ENCODE data around the gene CALR3.

Gene CALR3

GRCh38 chr19:16446108-16446723 is 49.8 kb downstream of the CALR3 start:
- Histone ChIP-seq H3K9ac (ENCODE audit: low read depth, low read length, poor library complexity) (no peak overlapping the region), H2BK120ac (ENCODE audit: low read depth, low read length) (no peak overlapping the region), H3K36me3 (replicated peaks in 1 of 2; ENCODE audit: control insufficient read depth in 2 of 2, insufficient read depth in 2 of 2, low read length in 2 of 2) (peaks cover 3 to 8% of the 10 kb centered on the region in 2 donors), H3K14ac (ENCODE audit: low read length) (no peak overlapping the region), H3K79me1 (ENCODE audit: low read depth, low read length) (peaks cover 4% of the 10 kb centered on the region), H2BK12ac (ENCODE audit: low read length) (no peak overlapping the region), H3K23ac (ENCODE audit: low read depth, low read length, poor library complexity) (no peak overlapping the region), H3K18ac (ENCODE audit: low read length) (no peak overlapping the region), H2BK15ac (ENCODE audit: low read length) (no peak overlapping the region), H3K27ac (replicated peaks; ENCODE audit: low read length) (no peak overlapping the region), H3K4me1 (ENCODE audit: control insufficient read depth in 2 of 2, insufficient read depth in 1 of 2, low read depth in 1 of 2, low read length in 2 of 2) (peaks cover 4 to 13% of the 10 kb centered on the region in 2 donors), H4K91ac (ENCODE audit: low read depth, low read length, poor library complexity) (no peak overlapping the region), H3K4me3 (ENCODE audit: low read length in 2 of 2) (peak overlapping the region in 1 of 2 donors; percentile 57), H4K8ac (ENCODE audit: low read depth, low read length) (no peak overlapping the region), H3K27me3 (ENCODE audit: control insufficient read depth in 3 of 3, insufficient read depth in 3 of 3, low read depth in 1 of 3, low read length in 3 of 3) (no peaks in the 10 kb centered on the region), H3K4ac (ENCODE audit: low read length) (no peak overlapping the region), H2BK5ac (ENCODE audit: low read length) (no peak overlapping the region), H3K4me2 (ENCODE audit: insufficient read depth, low read length, poor library complexity, severe bottlenecking) (no peak overlapping the region), H3K9me3 (replicated peaks in 1 of 2; ENCODE audit: control insufficient read depth in 2 of 2, insufficient read depth in 1 of 2, low read depth in 1 of 2, low read length in 2 of 2) (no peaks in the 10 kb centered on the region), H2AFZ (ENCODE audit: low read length) (no peak overlapping the region), H2AK5ac (ENCODE audit: low read depth, low read length) (no peak overlapping the region)
- WGBS, 2 donors (ENCODE audit: extremely low coverage in 2 of 2, insufficient read length in 2 of 2, insufficient replicate concordance in 1 of 2) = no CpG with 5 or more reads among the region's 13 CpGs
- DNase-seq (ENCODE audit: low spot score) = no peak

- Histone ChIP-seq H3K14ac (ENCODE audit: low read length) (peak overlapping the region; percentile 2), H2BK5ac (ENCODE audit: low read length) (no peak overlapping the region), H2AFZ (ENCODE audit: low read length) (no peak overlapping the region), H3K36me3 (replicated peaks in 1 of 2; ENCODE audit: control insufficient read depth in 2 of 2, insufficient read depth in 2 of 2, low read length in 2 of 2) (peaks cover 8 to 14% of the 10 kb centered on the region in 2 donors), H3K79me1 (ENCODE audit: low read depth, low read length) (peaks cover 4% of the 10 kb centered on the region), H3K23ac (ENCODE audit: low read depth, low read length, poor library complexity) (peak overlapping the region; percentile 12), H3K27me3 (ENCODE audit: control insufficient read depth in 3 of 3, insufficient read depth in 3 of 3, low read depth in 1 of 3, low read length in 3 of 3) (no peaks in the 10 kb centered on the region), H3K27ac (replicated peaks; ENCODE audit: low read length) (no peak overlapping the region), H4K91ac (ENCODE audit: low read depth, low read length, poor library complexity) (no peak overlapping the region), H4K8ac (ENCODE audit: low read depth, low read length) (no peak overlapping the region), H3K9me3 (replicated peaks in 1 of 2; ENCODE audit: control insufficient read depth in 2 of 2, insufficient read depth in 1 of 2, low read depth in 1 of 2, low read length in 2 of 2) (no peaks in the 10 kb centered on the region), H2AK5ac (ENCODE audit: low read depth, low read length) (no peak overlapping the region), H2BK15ac (ENCODE audit: low read length) (no peak overlapping the region), H2BK12ac (ENCODE audit: low read length) (no peak overlapping the region), H3K4me2 (ENCODE audit: insufficient read depth, low read length, poor library complexity, severe bottlenecking) (no peak overlapping the region), H3K4me3 (ENCODE audit: low read length in 2 of 2) (no peak overlapping the region), H3K9ac (ENCODE audit: low read depth, low read length, poor library complexity) (peak overlapping the region; percentile 65), H3K4ac (ENCODE audit: low read length) (no peak overlapping the region), H2BK120ac (ENCODE audit: low read depth, low read length) (no peak overlapping the region), H3K18ac (ENCODE audit: low read length) (peak overlapping the region; percentile 2), H3K4me1 (ENCODE audit: control insufficient read depth in 2 of 2, insufficient read depth in 1 of 2, low read depth in 1 of 2, low read length in 2 of 2) (peaks cover 4 to 13% of the 10 kb centered on the region in 2 donors)
- DNase-seq (ENCODE audit: low spot score) = no peak
- no CpG with 5 or more reads among the region's 14 CpGs for WGBS, 2 donors (ENCODE audit: extremely low coverage in 2 of 2, insufficient read length in 2 of 2, insufficient replicate concordance in 1 of 2)
Observed at GRCh38 chr19:16445238-16446107, 50.5 kb downstream of the CALR3 start.

DNA sequence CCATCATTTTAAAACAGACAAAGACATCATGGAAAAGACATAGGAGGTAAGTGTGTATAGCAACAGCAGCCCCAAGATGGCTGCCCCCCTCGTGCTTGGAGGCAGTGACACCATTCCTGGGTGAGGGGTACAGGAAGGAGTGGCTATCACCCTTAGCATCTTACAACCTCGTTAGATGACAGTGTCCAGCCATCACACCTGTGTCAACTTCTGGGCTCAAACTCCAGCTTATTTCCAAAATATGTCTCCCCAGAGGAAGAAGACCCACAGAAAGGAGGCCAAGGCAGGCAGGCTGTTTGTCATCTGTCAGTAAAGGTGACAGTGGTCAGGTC is 51.7 kb downstream of the CALR3 start:
- H3K23ac ChIP-seq (ENCODE audit: low read depth, low read length, poor library complexity) = no peak overlapping the region
- H2BK12ac ChIP-seq (ENCODE audit: low read length) = no peak overlapping the region
- no peak overlapping the region for H3K27ac ChIP-seq (replicated peaks; ENCODE audit: low read length)
- H3K4ac ChIP-seq (ENCODE audit: low read length) = no peak overlapping the region
- H2BK5ac ChIP-seq (ENCODE audit: low read length) = no peak overlapping the region
- peaks cover 4 to 13% of the 10 kb centered on the region in 2 donors for H3K4me1 ChIP-seq (ENCODE audit: control insufficient read depth in 2 of 2, insufficient read depth in 1 of 2, low read depth in 1 of 2, low read length in 2 of 2)
- H3K9me3 ChIP-seq (replicated peaks in 1 of 2; ENCODE audit: control insufficient read depth in 2 of 2, insufficient read depth in 1 of 2, low read depth in 1 of 2, low read length in 2 of 2) = no peaks in the 10 kb centered on the region
- H3K9ac ChIP-seq (ENCODE audit: low read depth, low read length, poor library complexity) = no peak overlapping the region
- H3K18ac ChIP-seq (ENCODE audit: low read length) = no peak overlapping the region
- H4K8ac ChIP-seq (ENCODE audit: low read depth, low read length) = no peak overlapping the region
- H3K4me3 ChIP-seq (ENCODE audit: low read length in 2 of 2) = no peak overlapping the region
- H3K36me3 ChIP-seq (replicated peaks in 1 of 2; ENCODE audit: control insufficient read depth in 2 of 2, insufficient read depth in 2 of 2, low read length in 2 of 2) = peaks cover 5 to 22% of the 10 kb centered on the region in 2 donors
- no CpG with 5 or more reads among the region's 2 CpGs for WGBS, 2 donors (ENCODE audit: extremely low coverage in 2 of 2, insufficient read length in 2 of 2, insufficient replicate concordance in 1 of 2)
- no peak overlapping the region for H3K14ac ChIP-seq (ENCODE audit: low read length)
- H2AK5ac ChIP-seq (ENCODE audit: low read depth, low read length) = no peak overlapping the region
- no peaks in the 10 kb centered on the region for H3K27me3 ChIP-seq (ENCODE audit: control insufficient read depth in 3 of 3, insufficient read depth in 3 of 3, low read depth in 1 of 3, low read length in 3 of 3)
- H4K91ac ChIP-seq (ENCODE audit: low read depth, low read length, poor library complexity) = no peak overlapping the region
- no peak overlapping the region for H2BK15ac ChIP-seq (ENCODE audit: low read length)
- H3K4me2 ChIP-seq (ENCODE audit: insufficient read depth, low read length, poor library complexity, severe bottlenecking) = no peak overlapping the region
- no peak overlapping the region for H2BK120ac ChIP-seq (ENCODE audit: low read depth, low read length)
- H2AFZ ChIP-seq (ENCODE audit: low read length) = no peak overlapping the region
- H3K79me1 ChIP-seq (ENCODE audit: low read depth, low read length) = peaks cover 4% of the 10 kb centered on the region
- no peak for DNase-seq (ENCODE audit: low spot score)
